ENCODE results near the gene BCL7B.
"Not testable (repeated sequence)": the region's sequence is repeated elsewhere in the genome, so short reads cannot be mapped to it uniquely, and the experiment has no call there.

The BCL7B gene

GRCh38 chr7:73570977-73571376 is 13.5 kb upstream of the BCL7B start:
- DNase-seq = no peak

GRCh38 chr7:73570521-73570920 is 13.0 kb upstream of the BCL7B start:
- DNase-seq = no peak

- DNase-seq = no peak
These were observed 11.6 kb upstream of the BCL7B start for GRCh38 chr7:73569042-73569608.

GRCh38 chr7:73567846-73568685 is 10.6 kb upstream of the BCL7B start:
- no peak for DNase-seq

- DNase-seq = no peak
These were observed 9.7 kb upstream of the BCL7B start for GRCh38 chr7:73567140-73567539.

- not testable (repeated sequence) for DNase-seq
These were observed 8.9 kb upstream of the BCL7B start for GRCh38 chr7:73566431-73566830.

GRCh38 chr7:73565675-73566340 is 8.3 kb upstream of the BCL7B start:
- no peak for DNase-seq

GRCh38 chr7:73560109-73560835 is 2.8 kb upstream of the BCL7B start:
- no peak for DNase-seq

- peak; percentile 95 for DNase-seq
These were observed 438 bp downstream of the BCL7B start for GRCh38 chr7:73557108-73557396.

GRCh38 chr7:73556208-73557107 is 1.0 kb downstream of the BCL7B start:
- no peak for DNase-seq

- no peak for DNase-seq
These were observed 2.0 kb downstream of the BCL7B start for GRCh38 chr7:73555411-73555982.

GRCh38 chr7:73550093-73550492 is 7.4 kb downstream of the BCL7B start:
- not testable (repeated sequence) for DNase-seq

- DNase-seq = no peak
These were observed 8.3 kb downstream of the BCL7B start for GRCh38 chr7:73549176-73549575.

- DNase-seq = no peak
These were observed 9.6 kb downstream of the BCL7B start for GRCh38 chr7:73547841-73548240.

- no peak for DNase-seq
These were observed 12.8 kb downstream of the BCL7B start for GRCh38 chr7:73544678-73545077.

GRCh38 chr7:73541722-73542121 is 15.8 kb downstream of the BCL7B start:
- DNase-seq = no peak

GRCh38 chr7:73539709-73540108 is 17.8 kb downstream of the BCL7B start:
- DNase-seq = no peak

- DNase-seq = not testable (repeated sequence)
These were observed 19.0 kb downstream of the BCL7B start for GRCh38 chr7:73538510-73538909.

- DNase-seq = no peak
These were observed 20.4 kb downstream of the BCL7B start for GRCh38 chr7:73537051-73537450.

- DNase-seq = no peak
These were observed 21.0 kb downstream of the BCL7B start for GRCh38 chr7:73536479-73536878.

GRCh38 chr7:73535918-73536317 is 21.6 kb downstream of the BCL7B start:
- not testable (repeated sequence) for DNase-seq

- no peak for DNase-seq
These were observed 23.7 kb downstream of the BCL7B start for GRCh38 chr7:73533742-73534141.

Data from right hindlimb (tissue), 1 donor.